K562 (cell line): ENCODE data around the gene FBXO10. TPM values are rescaled to one million over a fixed set of nuclear protein-coding genes. Genes with fewer than 3 reads are reported as not detected.

Experiments used
- BRD9 ChIP-seq: fragments of 450-650 bp; IDR thresholded peaks from 2 replicates; pipeline ENCODE4 v1.6.1; 2018; ENCODE audit warnings: low read depth; ENCODE audit not compliant: partially characterized antibody
- DPF2 ChIP-seq: fragments of 450-650 bp; IDR thresholded peaks from 2 replicates; pipeline ENCODE4 v1.6.1; 2016
- GATAD2A ChIP-seq: fragments of 450-650 bp; IDR thresholded peaks from 2 replicates; pipeline ENCODE4 v1.6.1; 2017
- JUND ChIP-seq, 2 experiments: IDR thresholded peaks; 2 replicates in 1 of 2; 3 replicates in 1 of 2; pipeline ENCODE4 v1.6.1; 2011; ENCODE audit warnings: borderline replicate concordance in 2 of 2, low read depth in 2 of 2, low read length in 2 of 2, improper control_type of control experiment in 1 of 2, missing biosample characterization in 1 of 2, missing genetic modification characterization in 1 of 2, missing genetic modification reagents in 1 of 2
- KAT2B ChIP-seq: IDR thresholded peaks from one replicate; pipeline ENCODE4 v1.6.1; 2012; ENCODE audit warnings: low read depth, mild to moderate bottlenecking, control low read depth, inconsistent platforms, low read length, moderate library complexity
- MTA3 ChIP-seq: fragments of 450-650 bp; formaldehyde crosslinking; IDR thresholded peaks from 2 replicates; pipeline ENCODE4 v1.6.1; 2017; ENCODE audit warnings: mild to moderate bottlenecking, borderline replicate concordance
- NFE2 ChIP-seq: IDR thresholded peaks from 2 replicates; pipeline ENCODE4 v1.6.1; 2014; ENCODE audit warnings: antibody characterized with exemption, low read depth
- NFIX ChIP-seq: fragments of 250-450 bp; sonication (Bioruptor Pico); IDR thresholded peaks from 2 replicates; pipeline ENCODE4 v1.4.0; 2020; ENCODE audit warnings: low read depth, mild to moderate bottlenecking, moderate library complexity
- PYGO2 ChIP-seq: fragments of 450-650 bp; IDR thresholded peaks from 2 replicates; pipeline ENCODE4 v1.6.1; 2016; ENCODE audit warnings: mild to moderate bottlenecking, missing genetic modification characterization, moderate library complexity, missing compliant biosample characterization
- RCOR1 ChIP-seq, 2 experiments: IDR thresholded peaks; 2 replicates each; pipeline ENCODE4 v1.6.1; 2012; ENCODE audit warnings: low read depth in 2 of 2, low read length in 2 of 2, borderline replicate concordance in 1 of 2, improper control_type of control experiment in 1 of 2
- SMARCE1 ChIP-seq: fragments of 450-650 bp; IDR thresholded peaks from 2 replicates; pipeline ENCODE4 v1.7.1; 2016; ENCODE audit warnings: mild to moderate bottlenecking
- SRSF7 ChIP-seq: fragments of 200-400 bp; formaldehyde crosslinking; optimal IDR thresholded peaks from 2 replicates; pipeline ENCODE3; 2017; ENCODE audit warnings: mild to moderate bottlenecking, low read depth, low read length
- TEAD4 ChIP-seq, 2 experiments: sonication (generic) in 1 of 2; formaldehyde crosslinking in 1 of 2; IDR thresholded peaks; 2 replicates each; pipeline versions ENCODE4 v1.6.1 to v1.8.0; 2012 to 2022; ENCODE audit warnings: borderline replicate concordance in 1 of 2, inconsistent platforms in 1 of 2, low read length in 1 of 2, mild to moderate bottlenecking in 1 of 2, missing genetic modification reagents in 1 of 2
- ZNF316 ChIP-seq: fragments of 450-650 bp; IDR thresholded peaks from 2 replicates; pipeline ENCODE4 v1.6.1; 2016
- ZNF589 ChIP-seq: fragments of 200-800 bp; sonication (Bioruptor generic); IDR thresholded peaks from 2 replicates; pipeline ENCODE4 v1.6.1; 2016; ENCODE audit warnings: low read depth, missing genetic modification characterization, missing compliant biosample characterization
- polyA plus RNA-seq, 8 experiments: library from polyadenylated mRNA; depleted of rRNA in 4 of 8; stranded (reverse) in 5 of 8; unstranded in 3 of 8; fragments of >200 nt; fragmentation: Nextera tagmentation in 2 of 8; fragmentation: Illumina TruSeq in 1 of 8; extraction: Ambion mirVana in 2 of 8; extraction: Trizol in 1 of 8; gene quantifications; 2 replicates each; pipeline versions ENCODE4 v1.2.1 to v1.2.3, GENCODE V29; 2011 to 2014; ENCODE audit warnings: inconsistent platforms in 1 of 8, missing spikeins in 1 of 8
- total RNA-seq, 7 experiments: library from RNA; depleted of rRNA in 6 of 7; stranded (reverse); fragments of >200 nt in 6 of 7; fragmentation: Illumina TruSeq in 2 of 7; extraction: Trizol in 2 of 7; gene quantifications; 2 replicates each; pipeline versions ENCODE4 v1.2.1 to v1.2.3, GENCODE V29; 2011 to 2021; ENCODE audit warnings: low replicate concordance in 1 of 7
- TF ChIP-seq, protein P1 (sequence below): fragments of 450-650 bp; formaldehyde crosslinking; IDR thresholded peaks from 2 replicates; pipeline ENCODE4 v1.4.0; 2020; ENCODE audit warnings: mild to moderate bottlenecking, moderate library complexity

The FBXO10 gene
- total and polyA plus RNA-seq, 9 of the 15 experiments (the other 6 are each of a cell fraction or from before 2014, with no cell fraction given) = 0.84 to 9.9 (median 6.0) TPM

DNA sequence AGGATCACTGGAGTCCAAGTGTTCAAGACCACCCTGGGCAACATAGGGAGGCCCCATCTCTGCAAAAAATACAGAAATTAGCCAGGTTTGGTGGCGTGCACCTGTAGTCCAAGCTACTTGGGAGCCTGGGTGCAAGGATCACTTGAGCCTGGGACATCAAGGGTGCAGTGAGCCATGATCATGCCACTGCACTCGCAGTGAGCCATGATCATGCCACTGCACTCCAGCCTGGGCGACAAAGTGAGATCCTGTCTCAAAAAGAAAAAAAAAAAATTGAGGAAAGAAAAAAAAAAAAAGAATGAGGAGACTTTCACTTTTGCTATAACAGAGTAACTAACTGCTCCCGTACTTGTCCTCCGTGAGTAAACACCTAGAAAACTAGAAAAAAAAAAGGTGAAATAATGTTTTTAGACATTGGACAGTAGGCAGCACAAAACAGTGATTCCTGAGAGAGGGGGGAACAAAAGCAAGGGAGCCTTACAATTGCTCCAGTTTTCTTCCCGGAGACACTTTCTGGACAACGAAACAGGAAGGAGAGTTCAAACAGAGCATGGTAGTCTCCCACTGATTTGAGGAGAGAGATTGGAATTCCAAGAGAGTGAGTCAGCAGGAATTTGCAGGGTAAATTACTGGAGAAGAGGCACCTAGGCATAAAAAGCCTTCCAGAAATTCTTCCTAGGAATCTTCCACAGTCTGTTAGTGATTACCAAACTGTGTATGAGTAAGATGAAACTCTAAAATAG, 104.1 kb downstream of the FBXO10 start (continued):
- TF ChIP-seq, protein P1, sequence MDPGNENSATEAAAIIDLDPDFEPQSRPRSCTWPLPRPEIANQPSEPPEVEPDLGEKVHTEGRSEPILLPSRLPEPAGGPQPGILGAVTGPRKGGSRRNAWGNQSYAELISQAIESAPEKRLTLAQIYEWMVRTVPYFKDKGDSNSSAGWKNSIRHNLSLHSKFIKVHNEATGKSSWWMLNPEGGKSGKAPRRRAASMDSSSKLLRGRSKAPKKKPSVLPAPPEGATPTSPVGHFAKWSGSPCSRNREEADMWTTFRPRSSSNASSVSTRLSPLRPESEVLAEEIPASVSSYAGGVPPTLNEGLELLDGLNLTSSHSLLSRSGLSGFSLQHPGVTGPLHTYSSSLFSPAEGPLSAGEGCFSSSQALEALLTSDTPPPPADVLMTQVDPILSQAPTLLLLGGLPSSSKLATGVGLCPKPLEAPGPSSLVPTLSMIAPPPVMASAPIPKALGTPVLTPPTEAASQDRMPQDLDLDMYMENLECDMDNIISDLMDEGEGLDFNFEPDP (CRISPR knock-in tag) = no peak
- TF ChIP-seq MTA3 (no peak), RCOR1 (IDR thresholded peaks at IDR 0.05; ENCODE audit: borderline replicate concordance in 1 of 2, low read depth in 2 of 2, low read length in 2 of 2) (peak in 1 of 2 experiments; percentile 44; a peak in 1 of 4 replicates), SRSF7 (no peak), ZNF589 (CRISPR knock-in tag) (no peak), BRD9 (no peak), TEAD4 (IDR thresholded peaks at IDR 0.05; ENCODE audit: low read length) (peak; percentile 41; the same call in 1 of the 2 replicates), TEAD4 (CRISPR knock-in tag; IDR thresholded peaks at IDR 0.05; ENCODE audit: borderline replicate concordance) (no peak), SMARCE1 (peak; percentile 40; the same call in 1 of the 2 replicates), NFE2 (peak; percentile 79), GATAD2A (no peak), KAT2B (no peak), NFIX (CRISPR knock-in tag) (no peak), JUND (IDR thresholded peaks at IDR 0.05; ENCODE audit: borderline replicate concordance, low read depth, low read length) (0 out of 2 replicates have a peak, but pooled peaks have one; percentile 59), JUND (tag; IDR thresholded peaks at IDR 0.05; ENCODE audit: borderline replicate concordance, low read depth, low read length) (peak; percentile 72; the same call in 2 of the 3 replicates), DPF2 (peak; percentile 31; the same call in 1 of the 2 replicates), PYGO2 (tag) (no peak), ZNF316 (peak; percentile 51)
